ENCODE data around the gene CT83.

The CT83 gene

DNA sequence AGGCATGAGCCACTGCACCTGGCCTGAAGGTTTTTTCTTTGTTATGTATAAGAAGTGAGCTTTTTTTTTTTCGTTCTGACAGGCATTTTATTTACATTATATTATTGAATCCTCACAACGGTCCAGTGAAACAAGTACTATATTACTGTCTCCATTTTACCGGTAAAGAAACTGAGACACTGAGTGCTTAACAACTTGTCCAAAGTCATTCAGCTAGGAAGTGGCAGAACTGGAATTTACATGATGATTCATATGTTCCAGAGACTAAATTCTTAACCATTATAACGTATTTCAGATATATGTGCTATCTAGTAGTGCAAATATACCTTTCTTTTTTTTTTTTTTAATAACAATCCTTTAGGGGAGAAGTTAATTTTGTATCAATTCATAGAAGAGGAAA, 44.8 kb downstream of the CT83 start:
- TF ChIP-seq BACH2 (CRISPR knock-in tag; IDR thresholded peaks at IDR 0.05; ENCODE audit: borderline replicate concordance) (no peak), TCF4 (CRISPR knock-in tag; IDR thresholded peaks at IDR 0.05; ENCODE audit: borderline replicate concordance) (no peak), SNAI2 (CRISPR knock-in tag; IDR thresholded peaks at IDR 0.05) (no peak), CSDC2 (CRISPR knock-in tag; IDR thresholded peaks at IDR 0.05) (no peak), ZNF565 (CRISPR knock-in tag; conservative IDR thresholded peaks at IDR 0.05; ENCODE audit: low read depth) (no peak), OSR1 (CRISPR knock-in tag; IDR thresholded peaks at IDR 0.05) (no peak), ZFP3 (CRISPR knock-in tag; IDR thresholded peaks at IDR 0.05) (no peak), ZNF70 (CRISPR knock-in tag; IDR thresholded peaks at IDR 0.05) (no peak), ZFP30 (CRISPR knock-in tag; IDR thresholded peaks at IDR 0.05) (no peak), CSRNP3 (CRISPR knock-in tag; IDR thresholded peaks at IDR 0.05) (no peak), RARB (CRISPR knock-in tag; IDR thresholded peaks at IDR 0.05) (no peak), ESRRG (CRISPR knock-in tag; IDR thresholded peaks at IDR 0.05) (no peak), ZNF8 (CRISPR knock-in tag; IDR thresholded peaks at IDR 0.05) (no peak), ZC3H10 (CRISPR knock-in tag; IDR thresholded peaks at IDR 0.05) (no peak)
- TF ChIP-seq, protein P1, sequence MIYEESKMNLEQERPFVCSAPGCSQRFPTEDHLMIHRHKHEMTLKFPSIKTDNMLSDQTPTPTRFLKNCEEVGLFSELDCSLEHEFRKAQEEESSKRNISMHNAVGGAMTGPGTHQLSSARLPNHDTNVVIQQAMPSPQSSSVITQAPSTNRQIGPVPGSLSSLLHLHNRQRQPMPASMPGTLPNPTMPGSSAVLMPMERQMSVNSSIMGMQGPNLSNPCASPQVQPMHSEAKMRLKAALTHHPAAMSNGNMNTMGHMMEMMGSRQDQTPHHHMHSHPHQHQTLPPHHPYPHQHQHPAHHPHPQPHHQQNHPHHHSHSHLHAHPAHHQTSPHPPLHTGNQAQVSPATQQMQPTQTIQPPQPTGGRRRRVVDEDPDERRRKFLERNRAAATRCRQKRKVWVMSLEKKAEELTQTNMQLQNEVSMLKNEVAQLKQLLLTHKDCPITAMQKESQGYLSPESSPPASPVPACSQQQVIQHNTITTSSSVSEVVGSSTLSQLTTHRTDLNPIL (CRISPR knock-in tag; IDR thresholded peaks at IDR 0.05; ENCODE audit: low read depth), result no peak
- TF ChIP-seq, protein P2, sequence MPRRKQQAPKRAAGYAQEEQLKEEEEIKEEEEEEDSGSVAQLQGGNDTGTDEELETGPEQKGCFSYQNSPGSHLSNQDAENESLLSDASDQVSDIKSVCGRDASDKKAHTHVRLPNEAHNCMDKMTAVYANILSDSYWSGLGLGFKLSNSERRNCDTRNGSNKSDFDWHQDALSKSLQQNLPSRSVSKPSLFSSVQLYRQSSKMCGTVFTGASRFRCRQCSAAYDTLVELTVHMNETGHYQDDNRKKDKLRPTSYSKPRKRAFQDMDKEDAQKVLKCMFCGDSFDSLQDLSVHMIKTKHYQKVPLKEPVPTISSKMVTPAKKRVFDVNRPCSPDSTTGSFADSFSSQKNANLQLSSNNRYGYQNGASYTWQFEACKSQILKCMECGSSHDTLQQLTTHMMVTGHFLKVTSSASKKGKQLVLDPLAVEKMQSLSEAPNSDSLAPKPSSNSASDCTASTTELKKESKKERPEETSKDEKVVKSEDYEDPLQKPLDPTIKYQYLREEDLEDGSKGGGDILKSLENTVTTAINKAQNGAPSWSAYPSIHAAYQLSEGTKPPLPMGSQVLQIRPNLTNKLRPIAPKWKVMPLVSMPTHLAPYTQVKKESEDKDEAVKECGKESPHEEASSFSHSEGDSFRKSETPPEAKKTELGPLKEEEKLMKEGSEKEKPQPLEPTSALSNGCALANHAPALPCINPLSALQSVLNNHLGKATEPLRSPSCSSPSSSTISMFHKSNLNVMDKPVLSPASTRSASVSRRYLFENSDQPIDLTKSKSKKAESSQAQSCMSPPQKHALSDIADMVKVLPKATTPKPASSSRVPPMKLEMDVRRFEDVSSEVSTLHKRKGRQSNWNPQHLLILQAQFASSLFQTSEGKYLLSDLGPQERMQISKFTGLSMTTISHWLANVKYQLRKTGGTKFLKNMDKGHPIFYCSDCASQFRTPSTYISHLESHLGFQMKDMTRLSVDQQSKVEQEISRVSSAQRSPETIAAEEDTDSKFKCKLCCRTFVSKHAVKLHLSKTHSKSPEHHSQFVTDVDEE (CRISPR knock-in tag; IDR thresholded peaks at IDR 0.05), result no peak
- no peak for ATAC-seq

- TF ChIP-seq SNAI2 (CRISPR knock-in tag; IDR thresholded peaks at IDR 0.05) (no peak), ZC3H10 (CRISPR knock-in tag; IDR thresholded peaks at IDR 0.05) (no peak), ISL1 (CRISPR knock-in tag; IDR thresholded peaks at IDR 0.05) (no peak), PATZ1 (CRISPR knock-in tag; IDR thresholded peaks at IDR 0.05; ENCODE audit: borderline replicate concordance) (no peak), ARNTL (CRISPR knock-in tag; IDR thresholded peaks at IDR 0.05; ENCODE audit: borderline replicate concordance, low read depth) (no peak), CSDC2 (CRISPR knock-in tag; IDR thresholded peaks at IDR 0.05) (no peak), ZNF565 (CRISPR knock-in tag; conservative IDR thresholded peaks at IDR 0.05; ENCODE audit: low read depth) (no peak), OSR1 (CRISPR knock-in tag; IDR thresholded peaks at IDR 0.05) (no peak), ESRRG (CRISPR knock-in tag; IDR thresholded peaks at IDR 0.05) (no peak), PPARA (CRISPR knock-in tag; IDR thresholded peaks at IDR 0.05; ENCODE audit: borderline replicate concordance) (no peak), GLIS3 (CRISPR knock-in tag; IDR thresholded peaks at IDR 0.05) (no peak), BACH2 (CRISPR knock-in tag; IDR thresholded peaks at IDR 0.05; ENCODE audit: borderline replicate concordance) (no peak), ZFP30 (CRISPR knock-in tag; IDR thresholded peaks at IDR 0.05) (no peak), ZNF70 (CRISPR knock-in tag; IDR thresholded peaks at IDR 0.05) (no peak), POU6F1 (CRISPR knock-in tag; IDR thresholded peaks at IDR 0.05; ENCODE audit: borderline replicate concordance, low read depth) (no peak)
- TF ChIP-seq, protein P1 (CRISPR knock-in tag; IDR thresholded peaks at IDR 0.05; ENCODE audit: low read depth), result no peak
- TF ChIP-seq, protein P2 (CRISPR knock-in tag; IDR thresholded peaks at IDR 0.05), result no peak
- ATAC-seq, result no peak
Observed at GRCh38 chrX:116417214-116417613, 45.6 kb downstream of the CT83 start.

Data from SK-N-SH treated with all-trans-retinoic acid at 6 μM for 48 hours (cell line).